PC-3 (cell line): ENCODE data around the gene RPS21. TPM values are rescaled to one million over a fixed set of nuclear protein-coding genes. Genes with fewer than 3 reads are reported as not detected.

Source experiments
- ATAC-seq: fragments of 200-7000 bp; cut with Tn5 transposase; 2 replicates; pipeline ENCODE4 v1.9.1; 2020; ENCODE audit warnings: mild to moderate bottlenecking, moderate library complexity
- BruUV-seq: library from RNA; stranded (reverse); fragments of 400-500 nt; replicated peaks from 2 replicates; lab custom pipeline; 2021; lab: Mats Ljungman, UMichigan
- CTCF ChIA-PET: fragments of 300-600 bp; sonication (Branson Sonifier 250); formaldehyde crosslinking; loops from one replicate; lab custom pipeline; 2022; ENCODE audit warnings: antibody characterized with exemption; lab: Charles Lee
- POLR2A ChIA-PET: fragments of 300-600 bp; sonication (Branson Sonifier 250); formaldehyde crosslinking; loops from one replicate; lab custom pipeline; 2022; ENCODE audit warnings: antibody characterized with exemption; ENCODE audit not compliant: unreplicated experiment; lab: Charles Lee
- DNase-seq: peaks from one replicate; pipeline ENCODE4 v3.0.0-alpha.2; 2015
- H2AFZ ChIP-seq: fragments of 300-600 bp; sonication (generic); 2 replicates; pipeline ENCODE4 v1.6.0; 2016; ENCODE audit warnings: antibody characterized with exemption, low read length
- H3F3A ChIP-seq: fragments of 300-600 bp; sonication (generic); one replicate; pipeline ENCODE4 v1.6.0; 2017; ENCODE audit warnings: antibody characterized with exemption, low read length, control low read depth, mild to moderate bottlenecking; ENCODE audit not compliant: unreplicated experiment
- H3K27ac ChIP-seq: fragments of 300-600 bp; sonication (generic); 2 replicates; pipeline ENCODE4 v1.5.1; 2016; ENCODE audit warnings: mild to moderate bottlenecking, low read length
- H3K27me3 ChIP-seq: fragments of 300-600 bp; sonication (generic); 2 replicates; pipeline ENCODE4 v1.6.1; 2016; ENCODE audit warnings: low read length, mixed read lengths
- H3K36me3 ChIP-seq: fragments of 300-600 bp; sonication (generic); 2 replicates; pipeline ENCODE4 v1.6.1; 2016; ENCODE audit warnings: low read depth, mixed run types, low read length, mixed read lengths
- H3K4me1 ChIP-seq: fragments of 300-600 bp; sonication (generic); 2 replicates; pipeline ENCODE4 v1.5.1; 2016; ENCODE audit warnings: low read length; ENCODE audit not compliant: insufficient read depth
- H3K4me2 ChIP-seq: fragments of 300-600 bp; sonication (generic); 2 replicates; pipeline ENCODE4 v1.6.0; 2016; ENCODE audit warnings: low read length
- H3K4me3 ChIP-seq: fragments of 300-600 bp; sonication (generic); 2 replicates; pipeline ENCODE4 v1.5.1; 2016; ENCODE audit warnings: mild to moderate bottlenecking, low read length, mixed read lengths
- H3K79me2 ChIP-seq: fragments of 300-600 bp; sonication (generic); 2 replicates; pipeline ENCODE4 v1.6.1; 2017; ENCODE audit warnings: low read length, mixed read lengths
- H3K9ac ChIP-seq: fragments of 300-600 bp; sonication (generic); 2 replicates; pipeline ENCODE4 v1.6.0; 2016; ENCODE audit warnings: mild to moderate bottlenecking, low read length
- H3K9me2 ChIP-seq: fragments of 300-600 bp; sonication (generic); replicated peaks from 2 replicates; pipeline ENCODE4 v1.6.1; 2016; ENCODE audit warnings: mixed run types, low read length, mixed read lengths
- H3K9me3 ChIP-seq: fragments of 300-600 bp; sonication (generic); 2 replicates; pipeline ENCODE4 v1.6.1; 2016; ENCODE audit warnings: low read length, mixed read lengths
- H4K20me1 ChIP-seq: fragments of 300-600 bp; sonication (generic); 2 replicates; pipeline ENCODE4 v1.6.1; 2016; ENCODE audit warnings: low read length, mixed read lengths
- EZH2 ChIP-seq: fragments of 300-600 bp; sonication (generic); IDR thresholded peaks from one replicate; pipeline ENCODE4 v1.6.1; 2017; ENCODE audit warnings: antibody characterized with exemption, mild to moderate bottlenecking, low read length; ENCODE audit not compliant: unreplicated experiment
- EZH2phosphoT487 ChIP-seq: fragments of 300-600 bp; sonication (generic); IDR thresholded peaks from 2 replicates; pipeline ENCODE4 v1.6.1; 2018; ENCODE audit warnings: mild to moderate bottlenecking, antibody characterized with exemption, low read length, borderline replicate concordance
- intact Hi-C: fragments of 100-400 bp; cut with micrococcal nuclease; formaldehyde crosslinking; loops from 2 replicates; pipeline ENCODE4 v1.9.0; 2023
- total RNA-seq: library from RNA; depleted of rRNA; stranded (reverse); fragments of >200 nt; gene quantifications from 2 replicates; pipeline ENCODE4 v1.2.3, GENCODE V29; 2014
- TF ChIP-seq, protein P1 (sequence below): fragments of 300-600 bp; sonication (generic); conservative IDR thresholded peaks from 2 replicates; pipeline ENCODE4 v1.5.1; 2017; ENCODE audit warnings: antibody characterized with exemption, low read depth, mild to moderate bottlenecking, low read length

The RPS21 gene
- total RNA-seq, 1 experiment from 2014 or later, result 1,945 TPM

DNA sequence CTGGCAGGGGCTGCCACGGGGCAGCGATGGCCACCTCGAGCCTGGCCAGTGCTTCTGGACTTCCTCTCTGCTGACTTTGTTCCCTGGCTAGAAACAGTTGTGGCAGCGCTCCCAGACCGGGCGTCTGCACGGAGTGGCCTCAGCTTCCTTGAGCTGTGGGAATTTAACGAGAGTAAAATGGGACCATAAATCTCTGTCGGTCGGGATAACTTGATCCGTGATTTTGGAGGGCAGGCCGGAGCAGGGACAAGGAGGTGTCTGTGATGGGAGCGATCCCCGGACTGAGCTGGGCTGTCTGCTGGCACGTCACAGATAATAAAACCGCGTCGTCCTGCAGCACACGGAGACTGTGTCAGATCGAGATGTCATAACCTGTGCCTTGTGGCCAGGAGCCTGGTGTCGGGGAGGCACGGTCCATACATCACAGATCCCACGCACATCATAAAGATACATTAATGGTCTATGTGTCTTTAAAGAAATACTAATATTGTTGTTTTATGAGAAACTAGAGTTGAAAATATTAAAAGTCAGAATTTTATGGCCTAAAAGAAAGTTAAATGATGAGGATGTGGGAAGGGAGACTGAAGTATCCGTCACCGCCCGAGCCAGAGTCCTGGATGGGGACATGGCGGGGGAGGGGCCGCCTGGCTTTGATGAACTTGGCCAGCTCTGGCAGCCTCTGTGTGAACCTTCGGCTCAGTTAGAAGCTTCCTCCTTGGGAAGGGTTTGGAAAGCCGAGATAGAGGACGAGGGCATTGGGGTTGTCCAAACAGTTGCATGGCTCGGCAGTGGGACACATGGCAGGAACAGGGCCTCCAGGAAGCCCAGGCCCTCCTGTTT lies 47.0 kb downstream of the RPS21 start:
- Histone ChIP-seq H2AFZ (peak overlapping the region; percentile 12; the same call in 1 of the 2 replicates), H3K79me2 (no peaks in the 10 kb centered on the region), H3K9ac (no peak overlapping the region), H4K20me1 (no peaks in the 10 kb centered on the region), H3K27me3 (peaks cover 7% of the 10 kb centered on the region; the same call in 1 of the 2 replicates), H3F3A (no peaks in the 10 kb centered on the region), H3K4me2 (no peak overlapping the region), H3K27ac (no peak overlapping the region), H3K4me3 (no peak overlapping the region), H3K9me3 (no peaks in the 10 kb centered on the region), H3K4me1 (no peaks in the 10 kb centered on the region), H3K36me3 (no peaks in the 10 kb centered on the region), H3K9me2 (no peaks in the 10 kb centered on the region)
- intact Hi-C loops, result no loop called here
- TF ChIP-seq EZH2phosphoT487 (no peak), EZH2 (no peak)
- TF ChIP-seq, protein P1, sequence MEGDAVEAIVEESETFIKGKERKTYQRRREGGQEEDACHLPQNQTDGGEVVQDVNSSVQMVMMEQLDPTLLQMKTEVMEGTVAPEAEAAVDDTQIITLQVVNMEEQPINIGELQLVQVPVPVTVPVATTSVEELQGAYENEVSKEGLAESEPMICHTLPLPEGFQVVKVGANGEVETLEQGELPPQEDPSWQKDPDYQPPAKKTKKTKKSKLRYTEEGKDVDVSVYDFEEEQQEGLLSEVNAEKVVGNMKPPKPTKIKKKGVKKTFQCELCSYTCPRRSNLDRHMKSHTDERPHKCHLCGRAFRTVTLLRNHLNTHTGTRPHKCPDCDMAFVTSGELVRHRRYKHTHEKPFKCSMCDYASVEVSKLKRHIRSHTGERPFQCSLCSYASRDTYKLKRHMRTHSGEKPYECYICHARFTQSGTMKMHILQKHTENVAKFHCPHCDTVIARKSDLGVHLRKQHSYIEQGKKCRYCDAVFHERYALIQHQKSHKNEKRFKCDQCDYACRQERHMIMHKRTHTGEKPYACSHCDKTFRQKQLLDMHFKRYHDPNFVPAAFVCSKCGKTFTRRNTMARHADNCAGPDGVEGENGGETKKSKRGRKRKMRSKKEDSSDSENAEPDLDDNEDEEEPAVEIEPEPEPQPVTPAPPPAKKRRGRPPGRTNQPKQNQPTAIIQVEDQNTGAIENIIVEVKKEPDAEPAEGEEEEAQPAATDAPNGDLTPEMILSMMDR, result no peak
- CTCF ChIA-PET, result no interaction called here
- BruUV-seq, result no TSS peak
- ATAC-seq, result peak; percentile 36
- POLR2A ChIA-PET, result no interaction called here
- no peak for DNase-seq

DNA sequence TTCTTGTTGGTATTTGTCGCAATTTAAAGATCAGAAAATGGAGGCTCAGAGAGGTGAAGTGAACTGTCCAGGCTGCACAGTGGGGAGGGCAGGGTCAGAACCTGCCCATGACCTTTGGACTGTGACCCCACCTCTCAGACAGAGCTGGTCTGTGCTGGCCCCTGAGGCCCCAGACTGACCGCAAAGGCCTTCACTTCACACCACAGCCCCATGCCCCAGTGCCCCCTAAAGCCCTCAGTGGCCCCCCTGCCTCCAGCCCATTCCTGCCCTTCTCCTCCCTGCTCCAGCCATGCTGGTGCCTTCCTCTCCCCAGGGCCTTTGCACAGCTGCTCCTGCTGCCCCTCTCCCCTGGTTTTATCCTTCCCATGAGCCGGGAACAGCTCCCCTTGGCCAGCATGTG lies 49.8 kb downstream of the RPS21 start:
- H3K9ac ChIP-seq, result no peak overlapping the region
- no peak overlapping the region for H2AFZ ChIP-seq
- H3F3A ChIP-seq, result no peaks in the 10 kb centered on the region
- TF ChIP-seq EZH2phosphoT487 (no peak), EZH2 (no peak)
- TF ChIP-seq, protein P1, result no peak
- no TSS peak for BruUV-seq
- H3K9me3 ChIP-seq, result no peaks in the 10 kb centered on the region
- H3K4me1 ChIP-seq, result no peaks in the 10 kb centered on the region
- peaks cover 12% of the 10 kb centered on the region; the same call in 1 of the 2 replicates for H3K27me3 ChIP-seq
- no peaks in the 10 kb centered on the region for H3K36me3 ChIP-seq
- H3K27ac ChIP-seq, result no peak overlapping the region
- no peaks in the 10 kb centered on the region for H4K20me1 ChIP-seq
- no peaks in the 10 kb centered on the region for H3K9me2 ChIP-seq
- CTCF ChIA-PET, result no interaction called here
- intact Hi-C loops, result no loop called here
- H3K4me3 ChIP-seq, result no peak overlapping the region
- H3K4me2 ChIP-seq, result no peak overlapping the region
- no peak for ATAC-seq
- H3K79me2 ChIP-seq, result no peaks in the 10 kb centered on the region
- DNase-seq, result no peak
- POLR2A ChIA-PET, result no interaction called here

DNA sequence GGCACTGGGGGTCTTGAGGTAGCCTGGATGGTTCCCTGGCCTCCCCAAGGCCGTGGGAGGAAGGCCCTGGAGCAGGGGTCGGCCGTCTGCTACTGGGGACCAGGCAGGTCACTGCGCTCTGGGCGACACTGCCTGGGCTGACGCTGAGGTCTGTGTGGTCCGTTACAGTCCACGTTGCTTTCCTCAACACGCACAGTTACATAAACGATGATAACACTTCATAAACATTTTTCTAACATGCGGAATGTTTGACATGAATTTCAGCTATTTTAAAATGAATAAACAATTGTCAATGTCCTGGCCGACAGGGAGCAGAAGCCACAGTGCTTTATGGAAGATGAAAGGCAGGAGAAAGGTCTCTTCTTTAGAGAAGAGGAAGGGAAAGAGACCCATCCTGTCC lies 50.6 kb downstream of the RPS21 start:
- intact Hi-C loops, result no loop called here
- no peak overlapping the region for H3K4me2 ChIP-seq
- ATAC-seq, result no peak

More for the DNA sequence above, 50.6 kb downstream of the RPS21 start:
- H3K79me2 ChIP-seq, result no peaks in the 10 kb centered on the region
- DNase-seq, result no peak
- peaks cover 12% of the 10 kb centered on the region; the same call in 1 of the 2 replicates for H3K27me3 ChIP-seq
- no peak overlapping the region for H3K9ac ChIP-seq
- H3K36me3 ChIP-seq, result no peaks in the 10 kb centered on the region
- H3K9me2 ChIP-seq, result no peaks in the 10 kb centered on the region
- no peak overlapping the region for H3K27ac ChIP-seq
- no peaks in the 10 kb centered on the region for H3F3A ChIP-seq
- TF ChIP-seq, protein P1, result no peak
- TF ChIP-seq EZH2phosphoT487 (no peak), EZH2 (no peak)
- ChIA-PET POLR2A (no interaction called here), CTCF (no interaction called here)
- no peaks in the 10 kb centered on the region for H4K20me1 ChIP-seq
- no peak overlapping the region for H3K4me3 ChIP-seq
- no peak overlapping the region for H2AFZ ChIP-seq
- H3K4me1 ChIP-seq, result no peaks in the 10 kb centered on the region
- no peaks in the 10 kb centered on the region for H3K9me3 ChIP-seq
- no TSS peak for BruUV-seq
